Memory B cell (primary cell): Measurements from ENCODE around the gene TMEM254.
"Not testable (repeated sequence)": the region's sequence is repeated elsewhere in the genome, so short reads cannot be mapped to it uniquely, and the experiment has no call there.

Experiments used
- ATAC-seq: fragments of 150-1000 bp; cut with Tn5 transposase; 2 replicates; pipeline ENCODE4 v1.10.0; 2021; ENCODE audit warnings: low read depth, mild to moderate bottlenecking, moderate library complexity
- DNase-seq, 2 donors: peaks; one replicate each; pipeline ENCODE4 v3.0.0; 2022; ENCODE audit warnings: low spot score in 2 of 2
- H3K27ac Mint-ChIP-seq: one replicate; pipeline ENCODE4 v1.8.0; 2022; ENCODE audit warnings: mild to moderate bottlenecking, moderate library complexity, mixed read lengths
- H3K27me3 Mint-ChIP-seq: one replicate; pipeline ENCODE4 v1.8.0; 2022; ENCODE audit warnings: mixed read lengths
- H3K36me3 Mint-ChIP-seq: one replicate; pipeline ENCODE4 v1.8.0; 2022; ENCODE audit warnings: mild to moderate bottlenecking, mixed read lengths
- H3K4me1 Mint-ChIP-seq: one replicate; pipeline ENCODE4 v1.8.0; 2022; ENCODE audit warnings: mixed read lengths
- H3K4me3 Mint-ChIP-seq: one replicate; pipeline ENCODE4 v1.8.0; 2022; ENCODE audit warnings: mild to moderate bottlenecking, moderate library complexity, mixed read lengths
- H3K9me3 Mint-ChIP-seq: one replicate; pipeline ENCODE4 v1.8.0; 2022; ENCODE audit warnings: mixed read lengths

TMEM254 gene

GRCh38 chr10:80057171-80057570 is 21.3 kb upstream of the TMEM254 start:
- Mint-ChIP-seq H3K36me3 (no peaks in the 10 kb centered on the region), H3K27ac (no peak overlapping the region), H3K4me3 (no peak overlapping the region), H3K27me3 (no peaks in the 10 kb centered on the region), H3K9me3 (no peaks in the 10 kb centered on the region), H3K4me1 (peaks cover 2% of the 10 kb centered on the region)
- DNase-seq (no peak), ATAC-seq (no peak)

- Mint-ChIP-seq H3K9me3 (no peaks in the 10 kb centered on the region), H3K27me3 (no peaks in the 10 kb centered on the region), H3K4me3 (no peak overlapping the region), H3K27ac (no peak overlapping the region), H3K4me1 (no peaks in the 10 kb centered on the region), H3K36me3 (no peaks in the 10 kb centered on the region)
- ATAC-seq (no peak), DNase-seq (no peak)
Measured at GRCh38 chr10:80064120-80064886, 14.2 kb upstream of the TMEM254 start.

- Mint-ChIP-seq H3K4me3 (no peak overlapping the region), H3K36me3 (no peaks in the 10 kb centered on the region), H3K4me1 (no peaks in the 10 kb centered on the region), H3K27ac (no peak overlapping the region), H3K9me3 (no peaks in the 10 kb centered on the region), H3K27me3 (peaks cover 3% of the 10 kb centered on the region)
- no peak for DNase-seq
- no peak for ATAC-seq
Measured at GRCh38 chr10:80066809-80067208, 11.7 kb upstream of the TMEM254 start.

- ATAC-seq, H3K9me3 Mint-ChIP-seq, H3K27ac Mint-ChIP-seq, DNase-seq, H3K4me1 Mint-ChIP-seq, H3K36me3 Mint-ChIP-seq, H3K4me3 Mint-ChIP-seq, H3K27me3 Mint-ChIP-seq: not testable (repeated sequence)
Measured at GRCh38 chr10:80067821-80068220, 10.6 kb upstream of the TMEM254 start.

GRCh38 chr10:80068270-80068669 is 10.2 kb upstream of the TMEM254 start:
- H3K27me3 Mint-ChIP-seq = peaks cover 3% of the 10 kb centered on the region
- no peaks in the 10 kb centered on the region for H3K36me3 Mint-ChIP-seq
- no peaks in the 10 kb centered on the region for H3K9me3 Mint-ChIP-seq
- DNase-seq = no peak
- no peak for ATAC-seq
- no peaks in the 10 kb centered on the region for H3K4me1 Mint-ChIP-seq
- H3K4me3 Mint-ChIP-seq = no peak overlapping the region
- H3K27ac Mint-ChIP-seq = no peak overlapping the region

GRCh38 chr10:80070057-80070456 is 8.4 kb upstream of the TMEM254 start:
- no peaks in the 10 kb centered on the region for H3K36me3 Mint-ChIP-seq
- DNase-seq (no peak), ATAC-seq (no peak)
- H3K4me1 Mint-ChIP-seq = no peaks in the 10 kb centered on the region
- H3K27me3 Mint-ChIP-seq = peaks cover 3% of the 10 kb centered on the region
- H3K9me3 Mint-ChIP-seq = no peaks in the 10 kb centered on the region
- no peak overlapping the region for H3K27ac Mint-ChIP-seq
- no peak overlapping the region for H3K4me3 Mint-ChIP-seq

- Mint-ChIP-seq H3K4me3 (no peak overlapping the region), H3K36me3 (no peaks in the 10 kb centered on the region), H3K27ac (no peak overlapping the region), H3K4me1 (no peaks in the 10 kb centered on the region), H3K27me3 (peaks cover 3% of the 10 kb centered on the region), H3K9me3 (no peaks in the 10 kb centered on the region)
- ATAC-seq = no peak
- DNase-seq = no peak
Measured at GRCh38 chr10:80072584-80072983, 5.9 kb upstream of the TMEM254 start.

- Mint-ChIP-seq H3K27me3 (no peaks in the 10 kb centered on the region), H3K4me3 (no peak overlapping the region), H3K4me1 (peaks cover 11% of the 10 kb centered on the region), H3K36me3 (no peaks in the 10 kb centered on the region), H3K9me3 (no peaks in the 10 kb centered on the region), H3K27ac (no peak overlapping the region)
- DNase-seq (no peak), ATAC-seq (no peak)
Measured at GRCh38 chr10:80075781-80076180, 2.7 kb upstream of the TMEM254 start.

- H3K4me3 Mint-ChIP-seq = peak overlapping the region; percentile 98
- no peaks in the 10 kb centered on the region for H3K36me3 Mint-ChIP-seq
- no peak for ATAC-seq
- DNase-seq = no peak
- no peaks in the 10 kb centered on the region for H3K9me3 Mint-ChIP-seq
- H3K27me3 Mint-ChIP-seq = no peaks in the 10 kb centered on the region
- peak overlapping the region; percentile 98 for H3K27ac Mint-ChIP-seq
- peaks cover 11% of the 10 kb centered on the region for H3K4me1 Mint-ChIP-seq
Measured at GRCh38 chr10:80077869-80078447, 507 bp upstream of the TMEM254 start.

- Mint-ChIP-seq H3K27ac (peak overlapping the region; percentile 98), H3K36me3 (peaks cover 6% of the 10 kb centered on the region), H3K4me3 (peak overlapping the region; percentile 98), H3K4me1 (peaks cover 11% of the 10 kb centered on the region), H3K27me3 (no peaks in the 10 kb centered on the region), H3K9me3 (no peaks in the 10 kb centered on the region)
- no peak for ATAC-seq
- DNase-seq = no peak
Measured at GRCh38 chr10:80079312-80079719, 851 bp downstream of the TMEM254 start.

- Mint-ChIP-seq H3K27ac (no peak overlapping the region), H3K36me3 (peaks cover 8% of the 10 kb centered on the region), H3K9me3 (no peaks in the 10 kb centered on the region), H3K4me1 (peaks cover 11% of the 10 kb centered on the region), H3K27me3 (no peaks in the 10 kb centered on the region), H3K4me3 (no peak overlapping the region)
- ATAC-seq = no peak
- no peak for DNase-seq
Measured at GRCh38 chr10:80081026-80081425, 2.6 kb downstream of the TMEM254 start.

- H3K27me3 Mint-ChIP-seq = no peaks in the 10 kb centered on the region
- ATAC-seq (no peak), DNase-seq (no peak)
- H3K36me3 Mint-ChIP-seq = peaks cover 8% of the 10 kb centered on the region
- H3K27ac Mint-ChIP-seq = no peak overlapping the region
- no peaks in the 10 kb centered on the region for H3K9me3 Mint-ChIP-seq
- no peak overlapping the region for H3K4me3 Mint-ChIP-seq
- H3K4me1 Mint-ChIP-seq = peaks cover 11% of the 10 kb centered on the region
Measured at GRCh38 chr10:80081801-80082750, 3.6 kb downstream of the TMEM254 start.

- no peak for ATAC-seq
- Mint-ChIP-seq H3K27ac (no peak overlapping the region), H3K9me3 (no peaks in the 10 kb centered on the region), H3K27me3 (no peaks in the 10 kb centered on the region), H3K4me3 (no peak overlapping the region), H3K4me1 (no peaks in the 10 kb centered on the region), H3K36me3 (peaks cover 6% of the 10 kb centered on the region)
- no peak for DNase-seq
Measured at GRCh38 chr10:80090121-80090520, 11.7 kb downstream of the TMEM254 start.

GRCh38 chr10:80094231-80094630 is 15.8 kb downstream of the TMEM254 start:
- Mint-ChIP-seq H3K36me3 (peaks cover 6% of the 10 kb centered on the region), H3K4me3 (no peak overlapping the region)

More at GRCh38 chr10:80094231-80094630, 15.8 kb downstream of the TMEM254 start:
- Mint-ChIP-seq H3K9me3 (peaks cover under 1% of the 10 kb centered on the region), H3K27me3 (peaks cover 1% of the 10 kb centered on the region), H3K27ac (no peak overlapping the region), H3K4me1 (no peaks in the 10 kb centered on the region)
- DNase-seq (no peak), ATAC-seq (no peak)
